Measurements from ENCODE around the gene VWA7.

DNA sequence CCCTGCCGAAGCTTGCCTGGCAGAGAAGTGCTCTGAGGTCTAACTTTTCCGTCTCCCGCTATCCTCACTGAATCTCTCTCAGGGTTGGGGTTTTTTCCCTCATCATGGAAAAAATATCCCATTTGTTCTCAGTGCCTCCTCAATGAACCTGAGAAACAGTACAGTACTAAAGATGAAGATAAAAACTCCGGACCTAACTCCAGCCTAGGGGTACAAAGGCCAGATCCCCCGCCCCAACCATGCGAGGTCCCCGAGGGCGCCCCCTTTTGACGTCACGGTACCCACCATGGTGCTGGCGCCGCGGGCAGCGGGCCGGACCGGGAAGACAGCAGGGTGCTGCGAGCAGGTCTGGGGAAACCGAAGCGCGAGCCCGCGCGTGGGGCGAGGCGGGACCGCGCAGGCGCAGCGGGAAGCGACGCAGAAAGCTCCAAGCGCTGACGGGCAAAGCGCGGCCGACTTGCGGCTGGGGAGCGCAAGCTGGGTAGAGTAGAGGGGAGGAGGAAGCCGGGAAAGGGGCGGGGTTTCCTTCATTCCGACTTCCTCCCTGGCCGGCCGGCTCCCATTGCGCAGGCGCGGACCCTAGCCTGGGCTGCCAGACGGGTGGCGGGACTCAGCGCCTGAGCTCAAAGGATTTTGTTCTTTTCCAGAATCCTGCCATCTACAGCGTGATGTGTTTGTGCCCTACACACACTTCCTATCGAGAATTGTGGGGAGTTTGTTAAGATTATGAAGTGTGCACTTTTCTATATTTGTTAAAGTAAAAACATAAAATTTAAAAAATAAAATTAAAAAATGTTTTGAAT is 29.5 kb upstream of the VWA7 start, which contains the start of gene LSM2:
- TF ChIP-seq POLR2A (IDR thresholded peaks at IDR 0.05) (peak; percentile 45), CTCF (IDR thresholded peaks at IDR 0.05) (peak in 2 of 3 donors; percentile 7 to 23)
